Smooth muscle cell (in vitro differentiated cells): ENCODE results near the gene ADAMTSL2. TPM values are rescaled to one million over a fixed set of nuclear protein-coding genes. Genes with fewer than 3 reads are reported as not detected.

ENCODE experiments used
- DNase-seq: peaks from one replicate; lab custom pipeline; 2025; ENCODE audit not compliant: unreplicated experiment; lab: John Stamatoyannopoulos, UW
- H2AFZ ChIP-seq: fragments of 200-600 bp; sonication (generic); 2 replicates; pipeline ENCODE4 v1.6.0; 2016; ENCODE audit warnings: antibody characterized with exemption, low read depth, mild to moderate bottlenecking
- H3F3A ChIP-seq: fragments of 200-600 bp; sonication (generic); 2 replicates; pipeline ENCODE4 v1.6.0; 2017; ENCODE audit warnings: antibody characterized with exemption, low read depth
- H3K27ac ChIP-seq: fragments of 200-600 bp; sonication (generic); 2 replicates; pipeline ENCODE4 v1.5.1; 2016; ENCODE audit warnings: low read depth, mild to moderate bottlenecking
- H3K27me3 ChIP-seq: fragments of 200-600 bp; sonication (generic); 2 replicates; pipeline ENCODE4 v1.6.1; 2016; ENCODE audit warnings: low read depth, mild to moderate bottlenecking
- H3K36me3 ChIP-seq: fragments of 200-600 bp; sonication (generic); 2 replicates; pipeline ENCODE4 v1.5.1; 2016; ENCODE audit warnings: low read depth
- H3K4me1 ChIP-seq: fragments of 200-600 bp; sonication (generic); 2 replicates; pipeline ENCODE4 v1.5.1; 2016; ENCODE audit warnings: low read depth
- H3K4me2 ChIP-seq: fragments of 200-600 bp; sonication (generic); 2 replicates; pipeline ENCODE4 v1.6.0; 2016; ENCODE audit warnings: mild to moderate bottlenecking
- H3K4me3 ChIP-seq: fragments of 200-600 bp; sonication (generic); 2 replicates; pipeline ENCODE4 v1.5.1; 2016; ENCODE audit warnings: mild to moderate bottlenecking
- H3K79me2 ChIP-seq: fragments of 200-600 bp; sonication (generic); 2 replicates; pipeline ENCODE4 v1.6.0; 2016; ENCODE audit warnings: low read depth, mild to moderate bottlenecking
- H3K9ac ChIP-seq: fragments of 200-600 bp; sonication (generic); 2 replicates; pipeline ENCODE4 v1.6.0; 2016; ENCODE audit warnings: low read depth
- H3K9me3 ChIP-seq: fragments of 200-600 bp; sonication (generic); replicated peaks from 2 replicates; pipeline ENCODE4 v1.5.1; 2016; ENCODE audit warnings: low read depth
- H4K20me1 ChIP-seq: fragments of 200-600 bp; sonication (generic); 2 replicates; pipeline ENCODE4 v1.6.0; 2016; ENCODE audit warnings: low read depth
- WGBS: methylation state at CpG from one replicate; pipeline ENCODE4 v1.1.7; 2016; ENCODE audit warnings: low lambda C conversion rate; 5-methylcytosine and 5-hydroxymethylcytosine counted together
- polyA plus RNA-seq: library from polyadenylated mRNA; unstranded; fragments of >200 nt; fragmentation: Nextera tagmentation; extraction: Ambion mirVana; gene quantifications from 2 replicates; pipeline ENCODE4 v1.2.1, GENCODE V29; 2016
- total RNA-seq: library from RNA; depleted of rRNA; stranded (reverse); fragments of >200 nt; gene quantifications from 2 replicates; pipeline ENCODE4 v1.2.3, GENCODE V29; 2014
- TF ChIP-seq, protein P1 (sequence below): fragments of 200-600 bp; sonication (generic); IDR thresholded peaks from 2 replicates; pipeline ENCODE4 v1.5.1; 2017; ENCODE audit warnings: borderline replicate concordance, mild to moderate bottlenecking, antibody characterized with exemption; ENCODE audit not compliant: insufficient read depth, poor library complexity, severe bottlenecking

Gene ADAMTSL2
- total and polyA plus RNA-seq, 2 experiments from 2014 or later: 8.1 to 10.5 TPM

DNA sequence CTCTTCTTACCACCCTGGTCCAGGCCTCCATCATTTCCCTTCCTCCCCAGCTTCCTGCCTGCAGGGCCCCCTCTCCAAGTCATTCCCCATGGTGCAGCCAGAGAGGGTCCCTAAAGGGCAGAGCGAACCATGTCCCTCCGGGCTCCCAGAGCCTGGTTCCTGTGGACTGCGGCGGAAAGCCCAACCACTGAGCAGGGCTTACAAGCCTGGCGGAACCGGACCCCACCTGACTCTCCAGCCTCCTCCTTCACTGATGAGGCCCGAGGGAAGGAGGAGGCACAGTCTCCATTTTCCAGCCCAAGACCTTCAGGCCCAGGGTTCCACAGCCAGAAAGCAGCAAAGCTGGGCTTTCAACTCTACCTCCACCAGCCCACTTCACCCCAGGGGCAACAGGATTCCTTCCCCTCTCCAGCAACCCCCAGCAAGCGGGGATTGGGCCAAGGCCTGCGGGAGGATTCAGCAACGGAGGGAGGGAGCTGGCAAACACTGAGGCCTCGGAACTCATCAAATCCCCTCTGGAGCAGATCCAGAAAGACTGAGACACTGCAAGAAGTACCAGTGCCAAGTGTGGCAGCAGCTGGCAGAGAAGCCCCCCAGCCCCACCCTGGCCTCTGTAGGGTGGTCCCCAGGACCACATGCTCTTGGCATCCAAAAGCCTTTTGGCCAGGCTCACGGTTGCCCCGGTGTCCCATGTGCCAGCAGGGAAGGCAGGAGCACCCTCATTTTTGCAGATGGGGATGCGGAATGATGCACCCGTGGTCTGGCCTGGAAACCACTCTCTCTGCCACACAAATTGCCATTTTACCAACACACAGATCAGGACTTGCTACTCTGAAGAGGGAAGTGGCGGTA is 71.6 kb downstream of the ADAMTSL2 start:
- H3K27ac ChIP-seq: no peak overlapping the region
- no peaks in the 10 kb centered on the region for H3F3A ChIP-seq
- H3K36me3 ChIP-seq: no peaks in the 10 kb centered on the region
- no peaks in the 10 kb centered on the region for H3K79me2 ChIP-seq
- H3K4me2 ChIP-seq: no peak overlapping the region
- no peak overlapping the region for H2AFZ ChIP-seq
- H3K4me1 ChIP-seq: no peaks in the 10 kb centered on the region
- TF ChIP-seq, protein P1, sequence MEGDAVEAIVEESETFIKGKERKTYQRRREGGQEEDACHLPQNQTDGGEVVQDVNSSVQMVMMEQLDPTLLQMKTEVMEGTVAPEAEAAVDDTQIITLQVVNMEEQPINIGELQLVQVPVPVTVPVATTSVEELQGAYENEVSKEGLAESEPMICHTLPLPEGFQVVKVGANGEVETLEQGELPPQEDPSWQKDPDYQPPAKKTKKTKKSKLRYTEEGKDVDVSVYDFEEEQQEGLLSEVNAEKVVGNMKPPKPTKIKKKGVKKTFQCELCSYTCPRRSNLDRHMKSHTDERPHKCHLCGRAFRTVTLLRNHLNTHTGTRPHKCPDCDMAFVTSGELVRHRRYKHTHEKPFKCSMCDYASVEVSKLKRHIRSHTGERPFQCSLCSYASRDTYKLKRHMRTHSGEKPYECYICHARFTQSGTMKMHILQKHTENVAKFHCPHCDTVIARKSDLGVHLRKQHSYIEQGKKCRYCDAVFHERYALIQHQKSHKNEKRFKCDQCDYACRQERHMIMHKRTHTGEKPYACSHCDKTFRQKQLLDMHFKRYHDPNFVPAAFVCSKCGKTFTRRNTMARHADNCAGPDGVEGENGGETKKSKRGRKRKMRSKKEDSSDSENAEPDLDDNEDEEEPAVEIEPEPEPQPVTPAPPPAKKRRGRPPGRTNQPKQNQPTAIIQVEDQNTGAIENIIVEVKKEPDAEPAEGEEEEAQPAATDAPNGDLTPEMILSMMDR: no peak
- no peak for DNase-seq
- H3K4me3 ChIP-seq: no peak overlapping the region
- no peaks in the 10 kb centered on the region for H3K9me3 ChIP-seq
- H3K9ac ChIP-seq: no peak overlapping the region
- peaks cover 9% of the 10 kb centered on the region for H3K27me3 ChIP-seq
- WGBS: 84% methylated on average over 16 of the region's 16 CpGs
- H4K20me1 ChIP-seq: no peaks in the 10 kb centered on the region

DNA sequence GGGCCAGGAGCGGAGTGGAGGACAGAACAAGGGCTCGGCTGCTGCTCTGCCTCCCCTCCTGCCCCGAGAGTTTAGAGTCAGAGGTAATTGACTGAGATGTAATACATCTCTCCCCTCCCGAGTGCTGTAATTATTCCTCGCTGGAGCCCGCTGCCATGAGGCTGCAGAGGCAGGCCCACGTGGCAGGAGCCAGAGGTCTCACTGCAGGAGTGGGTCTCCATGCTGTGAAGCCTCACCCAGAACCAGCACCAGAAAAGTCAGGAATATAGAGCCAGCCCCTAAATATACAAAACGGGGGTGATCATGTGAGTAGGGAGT is 72.2 kb downstream of the ADAMTSL2 start:
- no peak overlapping the region for H3K4me2 ChIP-seq
- H3K27me3 ChIP-seq: peaks cover 15% of the 10 kb centered on the region
- H3K4me1 ChIP-seq: no peaks in the 10 kb centered on the region
- no peaks in the 10 kb centered on the region for H3K9me3 ChIP-seq
- TF ChIP-seq, protein P1: no peak
- no peak overlapping the region for H2AFZ ChIP-seq
- H3K36me3 ChIP-seq: no peaks in the 10 kb centered on the region
- no peaks in the 10 kb centered on the region for H3K79me2 ChIP-seq
- no peak overlapping the region for H3K4me3 ChIP-seq
- no peak overlapping the region for H3K27ac ChIP-seq
- H3F3A ChIP-seq: no peaks in the 10 kb centered on the region
- no peaks in the 10 kb centered on the region for H4K20me1 ChIP-seq
- 86% methylated on average over 8 of the region's 8 CpGs for WGBS
- H3K9ac ChIP-seq: no peak overlapping the region
- no peak for DNase-seq

DNA sequence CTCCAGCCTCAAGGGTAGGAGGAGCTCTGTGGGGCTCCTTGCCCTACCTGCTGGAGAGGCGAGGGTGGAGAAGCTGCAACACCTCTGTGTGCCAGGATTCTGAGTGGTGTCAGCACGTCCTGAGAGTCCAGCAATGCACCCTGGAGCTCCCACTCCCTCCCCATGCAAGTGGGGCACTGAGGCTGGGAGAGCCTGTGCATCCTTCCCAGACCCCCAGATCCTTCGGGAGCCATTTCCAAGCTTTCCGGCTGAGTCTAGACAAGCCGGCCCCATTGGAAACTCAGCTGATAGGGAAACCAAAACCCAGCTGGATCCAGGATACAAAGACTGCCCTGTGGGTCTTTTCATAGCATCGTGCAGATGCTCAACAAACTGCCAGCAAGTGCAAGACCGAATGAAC is 72.9 kb downstream of the ADAMTSL2 start:
- Histone ChIP-seq H4K20me1 (no peaks in the 10 kb centered on the region), H2AFZ (no peak overlapping the region), H3K36me3 (no peaks in the 10 kb centered on the region), H3K4me1 (no peaks in the 10 kb centered on the region), H3K79me2 (no peaks in the 10 kb centered on the region), H3K4me3 (no peak overlapping the region), H3K27ac (no peak overlapping the region), H3K9me3 (no peaks in the 10 kb centered on the region), H3F3A (no peaks in the 10 kb centered on the region), H3K4me2 (no peak overlapping the region), H3K9ac (no peak overlapping the region), H3K27me3 (peaks cover 19% of the 10 kb centered on the region)
- DNase-seq: no peak
- TF ChIP-seq, protein P1: no peak
- 78% methylated on average over 7 of the region's 7 CpGs for WGBS

DNA sequence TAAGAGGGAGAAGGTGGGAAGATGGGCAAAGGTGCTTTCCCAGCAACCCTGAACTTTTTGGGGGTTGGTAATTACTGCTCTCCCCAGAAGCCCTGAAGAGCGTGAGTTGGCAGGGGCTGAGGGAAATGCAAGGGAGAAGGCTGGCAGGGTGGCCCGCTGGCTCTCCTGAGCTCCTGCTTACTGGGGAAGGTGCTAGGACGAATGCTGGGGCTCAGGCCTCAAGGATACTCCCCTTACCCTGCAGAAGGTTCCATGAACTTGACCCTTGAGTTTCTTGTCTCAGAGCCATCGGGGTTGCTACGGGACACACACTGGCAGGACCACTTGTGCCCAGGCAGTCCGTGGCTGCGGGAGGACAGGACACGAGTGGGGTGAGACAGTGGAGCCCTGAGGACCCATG is 73.5 kb downstream of the ADAMTSL2 start:
- Histone ChIP-seq H2AFZ (no peak overlapping the region), H3K4me3 (no peak overlapping the region), H4K20me1 (no peaks in the 10 kb centered on the region), H3K79me2 (no peaks in the 10 kb centered on the region), H3F3A (no peaks in the 10 kb centered on the region), H3K27me3 (peaks cover 19% of the 10 kb centered on the region), H3K4me1 (no peaks in the 10 kb centered on the region), H3K9ac (no peak overlapping the region), H3K36me3 (no peaks in the 10 kb centered on the region), H3K9me3 (no peaks in the 10 kb centered on the region), H3K4me2 (no peak overlapping the region), H3K27ac (no peak overlapping the region)
- TF ChIP-seq, protein P1: no peak
- DNase-seq: no peak
- 91% methylated on average over 8 of the region's 8 CpGs for WGBS
